Stimulated activated CD4-positive, alpha-beta T cell treated with anti-CD3 and anti-CD28 coated beads, Interleukin-4, amount 100 ng/mL, for 4 hours (primary cell): ENCODE results near the gene MMP25.
"Not testable (repeated sequence)": the region's sequence is repeated elsewhere in the genome, so short reads cannot be mapped to it uniquely, and the experiment has no call there.

ENCODE experiments used
- DNase-seq, 2 experiments: peaks; one replicate each; pipeline ENCODE4 v3.0.0-alpha.2; 2020

Gene MMP25

GRCh38 chr16:3074860-3075522 is 28.6 kb downstream of the MMP25 start:
- DNase-seq = peak; percentile 50 to 70

GRCh38 chr16:3075523-3075915 is 29.2 kb downstream of the MMP25 start:
- no peak for DNase-seq

GRCh38 chr16:3075946-3076345 is 29.6 kb downstream of the MMP25 start:
- not testable (repeated sequence) for DNase-seq

- DNase-seq = no peak
These were observed 30.2 kb downstream of the MMP25 start for GRCh38 chr16:3076577-3076976.

- no peak for DNase-seq
These were observed 33.7 kb downstream of the MMP25 start for GRCh38 chr16:3080024-3080423.

GRCh38 chr16:3081957-3082356 is 35.6 kb downstream of the MMP25 start:
- not testable (repeated sequence) for DNase-seq

GRCh38 chr16:3083408-3083807 is 37.0 kb downstream of the MMP25 start:
- not testable (repeated sequence) for DNase-seq

GRCh38 chr16:3084491-3084890 is 38.1 kb downstream of the MMP25 start:
- DNase-seq = no peak

- DNase-seq = no peak
These were observed 38.8 kb downstream of the MMP25 start for GRCh38 chr16:3084969-3085670.

GRCh38 chr16:3085868-3086595 is 39.7 kb downstream of the MMP25 start:
- DNase-seq = no peak

GRCh38 chr16:3086596-3087242 is 40.4 kb downstream of the MMP25 start:
- no peak for DNase-seq

GRCh38 chr16:3087243-3088235 is 41.2 kb downstream of the MMP25 start:
- DNase-seq = no peak

GRCh38 chr16:3088450-3088849 is 42.1 kb downstream of the MMP25 start:
- DNase-seq = no peak

- no peak for DNase-seq
These were observed 42.8 kb downstream of the MMP25 start for GRCh38 chr16:3088925-3089716.

GRCh38 chr16:3089717-3090592 is 43.6 kb downstream of the MMP25 start:
- DNase-seq = no peak

GRCh38 chr16:3091551-3091950 is 45.2 kb downstream of the MMP25 start:
- no peak for DNase-seq

- DNase-seq = no peak
These were observed 46.2 kb downstream of the MMP25 start for GRCh38 chr16:3092501-3092941.

GRCh38 chr16:3094289-3095027 is 48.1 kb downstream of the MMP25 start:
- peak in 1 of 2 experiments; percentile 44 for DNase-seq

- peak in 1 of 2 experiments; percentile 50 for DNase-seq
These were observed 49.5 kb downstream of the MMP25 start for GRCh38 chr16:3095869-3096268.
